Anterior cingulate cortex (tissue), 58 donors: ENCODE results near the gene VASN.

Source experiments
- DNase-seq, 58 donors: peaks; one replicate each; lab custom pipeline; 2025; lab: John Stamatoyannopoulos, UW

VASN gene

DNA sequence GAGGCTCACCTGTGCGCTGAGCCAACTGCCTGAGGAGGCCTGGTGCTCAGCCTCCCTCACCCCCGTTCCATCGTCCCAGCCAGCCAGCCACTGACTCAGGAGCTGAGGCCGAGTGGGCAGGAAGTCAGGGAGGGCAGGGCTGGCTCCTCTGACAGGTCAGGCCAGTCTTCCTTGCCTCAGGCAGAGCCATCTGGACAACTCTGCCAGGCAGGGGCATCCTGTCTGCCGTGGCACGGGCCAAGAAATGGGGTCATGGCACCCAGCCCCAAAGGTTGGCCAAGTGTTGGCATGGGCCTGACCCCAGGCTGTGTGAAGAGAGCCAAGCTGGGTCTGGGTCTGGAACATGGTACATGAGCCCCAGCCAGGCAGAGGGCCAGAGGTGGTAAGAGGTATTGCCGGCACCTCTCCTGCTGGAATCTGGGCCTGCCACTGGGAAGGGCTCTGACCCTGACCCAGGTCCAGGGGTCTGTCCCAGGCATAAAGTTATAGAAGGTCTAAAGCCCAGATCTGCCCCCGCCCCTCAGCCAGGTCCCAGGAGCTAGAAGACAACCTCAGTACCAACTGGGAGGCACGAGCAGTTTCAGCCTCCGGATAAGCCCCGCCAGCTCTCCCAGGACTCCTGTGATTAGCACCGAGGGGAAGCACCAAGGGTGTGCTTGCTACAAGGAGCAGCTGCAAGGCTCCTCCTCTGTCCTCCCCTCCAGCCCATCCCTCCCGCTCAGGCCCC, 2.5 kb upstream of the VASN start:
- no peak for DNase-seq

DNA sequence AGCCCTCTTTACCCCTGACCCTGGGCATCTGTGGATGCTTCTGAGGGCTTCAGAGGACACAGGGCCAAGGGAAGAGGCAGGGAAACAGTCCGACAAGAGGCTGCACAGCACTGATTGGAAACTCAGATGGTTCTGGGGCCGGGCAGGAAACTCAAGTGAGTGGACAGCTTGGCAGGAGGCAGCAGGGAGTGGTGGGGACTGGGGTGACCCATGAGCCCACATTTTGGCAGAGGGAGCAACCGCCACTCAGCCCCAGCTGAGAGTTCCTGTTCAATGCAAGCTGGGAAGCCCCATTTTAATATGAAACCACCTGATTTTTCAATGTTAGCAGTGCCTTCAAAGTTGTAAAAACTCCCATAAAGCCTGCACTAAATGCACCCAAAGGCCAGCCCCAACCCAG, 1.5 kb upstream of the VASN start:
- DNase-seq, result no peak

DNA sequence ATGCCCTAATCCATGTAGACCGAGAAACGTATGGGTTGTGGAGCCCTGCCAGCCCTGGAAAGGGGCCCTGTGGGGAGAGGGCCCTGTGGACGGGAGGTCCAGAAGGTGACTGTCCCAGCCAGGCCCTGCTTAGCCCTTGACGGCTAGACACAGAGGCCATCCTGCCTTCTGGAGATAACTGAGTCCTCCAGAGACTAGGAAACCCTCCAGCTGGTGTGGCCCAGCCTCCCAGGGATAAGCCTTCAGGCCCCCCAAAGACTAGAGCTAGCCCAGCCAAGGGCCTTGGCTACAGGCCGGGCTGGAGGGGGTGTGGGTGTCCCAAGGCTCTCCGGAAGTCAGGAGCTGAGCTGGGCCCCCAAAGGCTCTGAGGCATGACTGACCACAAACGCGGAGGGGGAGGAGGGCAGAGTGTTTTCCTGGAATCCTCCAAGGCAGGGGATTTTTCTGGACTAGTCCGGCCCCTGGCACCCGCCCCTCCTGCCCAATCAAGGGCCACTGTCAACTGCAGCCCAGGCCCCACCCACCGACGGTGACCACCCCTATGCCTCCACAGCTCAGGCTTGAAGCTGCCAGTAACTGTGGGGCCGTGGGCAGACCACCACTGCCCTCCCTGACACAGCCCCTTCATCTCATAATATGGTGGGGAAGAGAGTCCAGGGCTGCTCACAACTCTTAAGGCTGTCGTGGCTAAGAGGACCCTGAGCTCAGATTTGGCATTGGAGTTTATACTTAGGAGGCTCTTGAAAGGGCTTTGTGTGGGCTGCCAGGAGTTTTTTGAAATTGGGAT, 885 bp upstream of the VASN start:
- DNase-seq, result peak in 23 of 58 donors; percentile 6 to 82 (median 32)

DNA sequence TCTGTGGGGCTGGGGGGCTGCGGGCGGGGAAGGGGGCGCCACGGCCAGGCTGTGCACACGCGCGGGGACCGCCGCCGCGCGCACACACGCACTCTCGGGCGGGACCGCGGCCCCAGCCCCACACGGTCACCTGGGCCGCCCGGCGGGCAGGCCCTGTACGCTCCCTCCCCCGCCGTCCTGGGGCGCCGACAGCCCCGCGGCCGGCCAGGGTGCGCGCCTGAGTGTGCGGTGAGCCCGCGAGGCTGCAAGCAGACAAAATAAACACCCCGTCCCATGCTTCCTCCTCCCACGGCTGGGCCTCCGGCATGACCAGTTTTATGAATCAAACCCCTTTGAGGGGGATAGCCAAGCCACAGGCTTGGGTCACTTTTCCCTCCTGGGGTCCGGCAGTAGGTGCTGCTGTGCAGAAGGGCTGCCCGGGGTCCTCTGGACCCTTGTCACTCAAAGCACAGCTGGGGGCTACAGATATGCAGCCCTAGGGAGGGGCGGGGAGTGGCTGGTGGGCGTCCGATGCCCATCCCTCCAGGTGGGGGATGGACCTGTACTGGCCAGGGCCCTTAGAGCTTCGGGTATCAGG, 441 bp downstream of the VASN start:
- peak in 2 of 58 donors; percentile 5 to 55 for DNase-seq

DNA sequence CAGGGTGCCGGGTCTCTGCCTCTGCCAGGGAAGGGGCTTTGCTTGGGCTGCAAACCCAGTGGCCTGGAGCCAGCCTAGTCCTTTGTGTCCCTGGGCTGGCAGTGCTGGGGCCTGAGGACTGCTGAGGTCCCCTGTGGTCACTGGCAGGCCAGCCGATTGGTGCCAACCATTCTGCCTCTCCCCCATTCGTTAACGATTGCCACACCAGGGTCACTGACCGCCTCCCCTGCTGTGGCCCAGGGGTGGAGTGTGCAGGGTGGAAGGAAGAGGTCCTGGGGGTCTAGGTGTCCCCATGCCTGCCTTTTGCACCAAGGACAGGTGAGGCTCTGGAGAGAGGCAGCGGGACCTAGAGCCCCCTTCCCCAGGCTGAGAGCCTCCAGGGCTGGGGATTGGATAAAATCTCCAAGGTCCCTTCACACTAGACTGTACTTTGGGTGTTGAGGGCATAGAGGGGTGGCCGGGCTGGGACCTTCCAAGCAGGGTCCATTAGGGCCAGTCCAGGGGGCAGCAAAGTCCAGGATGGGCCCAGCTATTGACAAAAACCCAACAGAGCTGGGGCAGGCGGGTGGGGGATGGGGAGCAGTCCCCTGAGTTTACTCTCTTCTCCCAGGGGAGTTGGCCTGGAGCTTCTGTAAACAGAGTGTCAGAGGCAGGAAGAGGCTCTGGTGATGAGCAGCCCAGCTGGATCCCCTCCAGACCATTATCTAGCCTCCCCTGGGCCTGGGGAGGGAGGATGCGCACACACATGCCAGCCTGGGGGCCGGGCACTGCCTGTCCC, 1.1 kb downstream of the VASN start:
- peak in 27 of 58 donors; percentile 7 to 66 (median 31) for DNase-seq

DNA sequence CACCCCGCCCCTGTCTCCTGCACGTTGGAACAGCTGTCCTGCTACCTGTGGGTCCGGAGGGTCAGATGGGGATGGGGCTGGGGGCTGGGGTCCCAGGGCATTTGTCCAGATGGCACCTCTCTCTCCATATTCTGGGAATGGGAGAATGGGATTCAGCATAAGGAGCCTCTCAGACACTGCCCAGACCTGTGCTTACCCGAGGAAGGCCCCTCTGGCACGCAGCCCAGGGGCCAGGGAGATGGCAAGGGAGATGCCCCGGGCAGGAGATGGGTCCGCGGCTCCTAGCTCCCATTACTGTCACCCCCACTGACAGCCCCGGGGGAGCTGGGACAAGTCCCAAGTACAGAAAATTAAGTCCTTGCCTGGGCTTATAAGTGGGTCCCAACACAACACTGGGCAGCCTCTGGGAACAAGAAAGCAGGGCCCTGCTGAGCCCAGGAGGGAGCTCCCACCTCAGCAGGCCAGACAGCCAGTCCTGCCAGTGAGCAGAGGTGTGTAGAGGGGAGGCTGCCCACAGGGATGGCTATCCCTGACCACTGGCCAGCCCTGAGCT, 1.8 kb downstream of the VASN start:
- peak in 2 of 58 donors; percentile 33 to 62 for DNase-seq

DNA sequence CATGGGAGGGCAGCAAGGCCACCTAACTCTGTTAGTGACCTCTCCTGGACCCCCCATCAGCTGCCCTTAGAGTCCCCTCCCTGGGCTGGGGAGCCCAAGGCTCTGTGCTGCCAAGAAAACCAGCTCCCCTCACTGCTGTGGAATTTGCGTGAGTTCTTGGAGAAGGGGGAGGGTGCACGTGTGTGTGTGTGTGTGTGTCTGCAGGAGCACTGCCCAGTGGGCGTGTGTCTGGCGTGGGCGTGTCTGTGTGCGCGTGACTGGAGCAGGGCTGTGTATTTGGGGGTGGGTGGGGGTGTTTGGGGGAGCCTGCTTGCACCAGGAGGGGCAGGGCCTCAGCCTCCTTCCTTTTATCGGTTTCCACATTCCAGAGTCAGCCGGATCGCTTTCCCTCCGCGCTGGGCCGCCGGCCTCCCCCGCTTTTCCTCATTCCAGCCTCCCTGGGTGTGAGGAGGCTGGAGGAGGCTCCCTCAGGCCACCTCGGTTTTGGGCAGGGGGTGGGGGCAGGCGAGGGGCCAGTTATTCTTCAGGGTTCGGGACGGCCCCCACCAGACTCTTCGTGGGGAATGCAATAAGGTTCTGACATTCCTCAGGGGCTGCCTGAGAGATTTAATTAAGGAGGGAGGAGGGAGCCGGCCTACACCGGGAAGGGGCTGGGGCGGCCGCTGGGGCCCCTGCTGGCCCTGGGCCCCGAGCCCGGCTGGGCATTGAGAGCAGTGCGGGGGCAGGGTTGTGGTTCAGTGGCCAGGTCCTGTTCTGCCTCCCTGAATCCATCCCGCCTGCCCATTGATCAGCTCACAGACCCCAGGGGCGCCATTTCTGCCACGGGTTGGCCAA, 2.5 kb downstream of the VASN start:
- peak in 50 of 58 donors; percentile 26 to 84 (median 63) for DNase-seq

DNA sequence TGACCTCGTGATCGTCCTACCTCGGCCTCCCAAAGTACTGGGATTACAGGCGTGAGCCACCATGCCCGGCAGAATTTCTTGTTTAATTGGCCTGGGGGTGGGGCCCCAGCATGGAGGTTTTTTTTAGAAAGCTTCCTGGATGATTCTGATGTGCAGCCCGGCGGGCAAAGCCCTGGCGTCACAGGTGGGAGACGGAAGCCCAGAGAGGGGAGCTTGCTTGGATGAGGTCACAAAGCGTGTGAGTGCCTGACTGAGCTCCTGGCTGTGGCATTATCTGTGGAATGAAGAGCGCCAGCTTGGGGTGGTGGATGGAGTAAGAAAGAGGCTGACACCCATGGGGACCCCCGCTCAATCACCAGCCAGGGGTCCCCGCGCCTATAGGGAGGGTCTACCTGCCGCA, 4.1 kb downstream of the VASN start:
- DNase-seq, result no peak

DNA sequence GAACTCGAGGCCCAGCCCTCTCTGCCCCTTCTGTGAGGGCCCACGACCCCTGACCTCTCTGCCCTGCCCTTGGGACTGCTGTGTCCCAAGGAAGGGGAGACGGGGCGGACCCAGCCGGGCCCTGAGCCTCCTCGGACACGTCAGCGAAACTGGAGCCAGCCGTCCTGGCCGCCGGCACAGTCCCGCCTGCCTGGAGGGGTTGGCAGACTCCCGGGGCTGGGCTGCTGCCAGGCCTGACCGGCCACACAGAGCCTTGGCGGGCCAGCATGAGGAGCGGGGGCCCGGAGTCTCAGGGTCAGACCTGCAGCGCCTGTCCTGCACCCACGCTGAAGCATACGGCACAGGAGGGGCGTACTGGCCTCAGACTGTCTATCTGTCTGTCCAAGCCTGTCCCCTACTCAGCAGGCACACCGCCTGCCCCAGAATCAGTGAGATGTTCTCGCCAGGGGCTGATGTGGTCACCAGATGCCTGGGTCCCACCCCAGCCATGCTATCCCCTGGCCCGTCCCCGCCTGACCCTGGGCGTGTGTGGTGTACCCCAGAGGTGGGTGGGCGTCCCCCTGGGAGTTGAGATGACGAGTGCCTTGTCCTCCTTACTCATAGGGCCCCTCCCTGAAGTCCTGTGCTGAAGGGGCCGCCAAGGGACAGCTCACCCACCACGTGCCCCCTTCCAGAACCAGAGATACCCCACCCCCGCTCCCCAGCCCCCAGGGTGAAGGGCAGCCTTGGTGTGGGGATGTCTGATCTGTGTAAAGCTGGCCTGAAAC, 4.7 kb downstream of the VASN start:
- DNase-seq, result peak in 55 of 58 donors; percentile 28 to 91 (median 75)

DNA sequence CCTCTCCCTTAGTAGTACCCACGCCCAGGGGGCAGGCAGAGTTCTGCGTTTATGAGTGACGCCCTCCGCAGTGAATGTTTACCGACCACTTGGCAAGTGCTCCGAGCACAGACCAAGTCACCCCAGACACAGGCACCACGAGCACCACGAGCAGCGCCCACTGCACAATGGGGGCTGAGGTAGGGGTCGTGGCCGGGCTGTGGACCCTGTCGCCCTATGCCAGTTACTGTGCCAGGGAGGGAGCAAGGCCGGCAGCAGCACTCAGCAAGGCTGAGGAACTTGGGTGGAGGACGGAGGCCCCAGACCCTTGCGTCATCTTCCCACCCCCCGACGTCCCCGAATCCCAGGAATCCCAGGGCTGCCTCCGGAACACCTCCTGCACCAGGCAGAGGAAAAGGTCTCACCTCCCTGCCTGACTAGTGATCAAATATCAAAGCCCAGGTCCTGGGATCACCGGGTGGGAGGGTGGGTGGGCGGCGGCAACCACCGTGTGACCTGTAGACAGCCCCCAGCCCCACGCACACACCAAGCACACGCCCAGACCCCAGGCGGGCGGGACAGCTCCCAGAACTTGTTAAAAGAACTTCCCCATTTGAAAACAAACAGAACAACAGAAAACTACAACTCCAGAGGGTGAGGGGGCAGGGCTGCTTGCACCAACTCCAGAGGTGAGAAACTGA, 5.4 kb downstream of the VASN start:
- DNase-seq, result no peak

DNA sequence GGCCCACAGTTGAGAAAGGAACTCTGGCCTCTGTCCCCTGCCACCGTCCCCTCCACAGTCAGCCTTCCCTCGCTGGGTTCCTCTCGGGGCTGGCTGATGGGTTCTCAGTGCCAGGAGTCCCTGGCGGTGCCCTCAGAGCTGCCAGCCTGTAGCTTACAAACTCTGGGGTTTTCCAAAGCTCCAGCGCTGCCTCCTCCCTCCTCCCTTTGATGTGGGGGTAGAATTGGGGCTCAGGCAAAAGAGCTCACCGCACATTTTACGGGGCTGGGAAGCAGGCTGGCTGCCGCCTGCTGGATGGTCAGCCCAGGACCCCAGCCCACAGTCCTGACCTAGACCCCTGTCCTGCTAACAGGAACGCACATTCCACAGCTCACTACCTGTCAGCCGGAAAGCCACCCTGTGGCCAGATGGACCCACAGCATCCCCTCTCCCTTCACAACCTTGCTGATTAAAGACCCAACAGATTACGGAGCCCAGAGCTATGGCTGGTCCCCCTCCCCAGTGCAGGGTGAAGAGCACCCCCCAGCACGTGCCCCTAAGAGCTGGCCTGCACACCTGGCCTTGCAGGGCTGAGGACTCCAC, 6.0 kb downstream of the VASN start:
- peak in 14 of 58 donors; percentile 5 to 48 (median 30) for DNase-seq

DNA sequence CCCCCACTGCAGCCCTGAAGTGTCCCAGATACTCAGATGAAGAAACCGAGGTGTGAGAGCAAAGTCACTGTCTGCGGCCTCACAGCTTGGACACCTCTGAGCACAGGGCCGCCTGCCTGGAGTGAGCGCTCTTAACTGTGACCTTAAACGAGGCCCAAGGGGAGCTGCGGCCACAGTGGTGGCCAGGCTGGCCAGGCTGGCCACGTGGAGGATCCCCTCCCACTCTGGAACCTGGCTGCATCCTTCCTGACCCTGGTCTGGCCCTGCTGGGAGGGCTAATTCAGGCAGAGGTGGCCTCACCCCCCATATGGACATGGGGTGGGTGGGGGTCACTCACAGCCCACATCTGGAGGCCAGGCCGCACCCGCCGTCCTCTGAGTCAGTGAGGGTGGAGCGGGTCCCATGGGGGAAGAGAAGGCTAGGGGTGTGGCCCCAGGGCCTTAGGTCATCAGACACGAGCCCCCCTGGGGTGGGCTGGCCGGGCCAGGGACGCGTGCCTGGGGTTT, 6.6 kb downstream of the VASN start:
- no peak for DNase-seq

DNA sequence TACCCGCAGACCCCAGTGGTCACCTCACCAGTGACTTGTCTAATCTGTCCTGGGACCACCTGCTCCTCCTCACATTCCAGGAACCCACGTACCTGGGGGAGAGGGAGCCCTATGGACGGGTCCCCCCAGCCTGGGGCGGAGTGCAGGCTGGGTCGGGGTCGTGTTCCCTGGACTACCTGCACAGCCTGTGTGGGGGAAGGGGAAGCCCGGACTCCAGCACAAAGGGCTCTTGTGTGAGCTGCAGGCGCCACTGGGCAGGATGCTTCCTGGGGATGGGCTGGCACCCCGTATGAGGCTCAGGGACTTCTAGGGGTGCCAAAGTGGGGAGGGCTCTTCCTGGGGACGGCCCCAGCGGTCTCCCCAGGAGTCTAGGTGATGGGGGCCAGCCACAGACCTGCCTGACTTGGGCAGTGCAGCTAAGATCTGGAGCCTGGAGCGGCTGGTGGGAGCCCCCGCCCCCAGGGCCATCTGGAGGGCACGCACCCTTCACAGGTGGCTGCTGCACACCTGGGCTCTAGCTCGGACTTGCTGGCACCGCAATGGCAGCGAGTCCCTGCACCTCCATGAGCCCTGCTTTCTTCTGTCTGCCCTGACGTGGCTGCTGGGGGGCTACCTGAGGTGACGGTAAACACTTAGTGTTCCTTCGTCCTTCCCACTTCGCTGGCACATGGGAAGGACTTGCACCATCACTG, 7.5 kb downstream of the VASN start:
- no peak for DNase-seq

DNA sequence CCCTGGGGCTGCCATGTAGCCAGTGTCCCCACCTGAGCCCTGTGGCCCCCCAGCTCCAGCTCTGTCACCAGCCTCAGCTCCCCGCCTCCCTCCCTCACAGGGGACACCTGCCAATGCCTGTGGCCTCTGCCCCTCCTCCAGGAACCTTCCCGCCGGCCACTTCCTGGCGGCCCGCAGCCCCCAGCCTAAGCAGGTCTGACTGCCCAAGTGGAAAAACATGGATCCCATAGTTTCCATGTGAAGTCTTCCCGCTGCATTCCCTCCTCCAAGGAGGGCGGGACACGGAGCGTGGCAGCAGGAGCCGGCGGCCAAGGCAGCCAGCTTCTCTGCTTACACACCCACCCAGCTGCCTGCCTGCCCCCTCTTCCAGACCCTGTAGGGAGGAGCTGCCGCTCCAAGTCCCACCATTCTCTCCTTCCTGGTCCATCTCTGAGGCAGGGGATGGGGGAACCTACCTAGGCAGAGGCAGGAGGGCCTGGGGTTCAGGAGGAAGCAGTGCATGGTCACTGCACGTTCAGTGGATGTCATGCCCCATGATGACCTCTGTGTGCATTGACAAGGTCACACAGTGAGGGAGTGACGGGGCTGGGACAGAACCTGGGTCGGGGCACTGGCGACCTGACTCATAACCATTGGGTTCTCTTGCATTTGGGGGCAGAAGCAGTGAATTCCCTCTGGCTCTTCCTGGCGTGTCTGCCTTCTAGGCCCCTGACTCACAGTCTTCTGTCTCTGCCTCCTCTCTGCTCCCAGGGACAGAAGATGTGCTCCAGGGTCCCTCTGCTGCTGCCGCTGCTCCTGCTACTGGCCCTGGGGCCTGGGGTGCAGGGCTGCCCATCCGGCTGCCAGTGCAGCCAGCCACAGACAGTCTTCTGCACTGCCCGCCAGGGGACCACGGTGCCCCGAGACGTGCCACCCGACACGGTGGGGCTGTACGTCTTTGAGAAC, 8.7 kb downstream of the VASN start:
- peak in 2 of 58 donors; percentile 19 to 45 for DNase-seq

DNA sequence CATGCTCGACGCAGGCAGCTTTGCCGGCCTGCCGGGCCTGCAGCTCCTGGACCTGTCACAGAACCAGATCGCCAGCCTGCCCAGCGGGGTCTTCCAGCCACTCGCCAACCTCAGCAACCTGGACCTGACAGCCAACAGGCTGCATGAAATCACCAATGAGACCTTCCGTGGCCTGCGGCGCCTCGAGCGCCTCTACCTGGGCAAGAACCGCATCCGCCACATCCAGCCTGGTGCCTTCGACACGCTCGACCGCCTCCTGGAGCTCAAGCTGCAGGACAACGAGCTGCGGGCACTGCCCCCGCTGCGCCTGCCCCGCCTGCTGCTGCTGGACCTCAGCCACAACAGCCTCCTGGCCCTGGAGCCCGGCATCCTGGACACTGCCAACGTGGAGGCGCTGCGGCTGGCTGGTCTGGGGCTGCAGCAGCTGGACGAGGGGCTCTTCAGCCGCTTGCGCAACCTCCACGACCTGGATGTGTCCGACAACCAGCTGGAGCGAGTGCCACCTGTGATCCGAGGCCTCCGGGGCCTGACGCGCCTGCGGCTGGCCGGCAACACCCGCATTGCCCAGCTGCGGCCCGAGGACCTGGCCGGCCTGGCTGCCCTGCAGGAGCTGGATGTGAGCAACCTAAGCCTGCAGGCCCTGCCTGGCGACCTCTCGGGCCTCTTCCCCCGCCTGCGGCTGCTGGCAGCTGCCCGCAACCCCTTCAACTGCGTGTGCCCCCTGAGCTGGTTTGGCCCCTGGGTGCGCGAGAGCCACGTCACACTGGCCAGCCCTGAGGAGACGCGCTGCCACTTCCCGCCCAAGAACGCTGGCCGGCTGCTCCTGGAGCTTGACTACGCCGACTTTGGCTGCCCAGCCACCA, 9.7 kb downstream of the VASN start:
- peak in 40 of 58 donors; percentile 13 to 71 (median 40) for DNase-seq
